GM12892 (cell line): ENCODE data around the gene OR52B6.
"Not testable (repeated sequence)": the region's sequence is repeated elsewhere in the genome, so short reads cannot be mapped to it uniquely, and the experiment has no call there.

ENCODE experiments used
- DNase-seq: peaks from one replicate; pipeline ENCODE4 v3.0.0; 2011; ENCODE audit not compliant: insufficient read length
- FAIRE-seq: peaks from 2 replicates; lab custom pipeline; 2011; peaks lifted over from hg19 to GRCh38; lab: Jason Lieb, UNC
- POLR2A ChIP-seq: IDR thresholded peaks from 2 replicates; pipeline ENCODE4 v1.6.1; 2011; ENCODE audit warnings: low read depth, low read length, control low read depth
- POLR2AphosphoS5 ChIP-seq: IDR thresholded peaks from 2 replicates; pipeline ENCODE4 v1.6.1; 2011; ENCODE audit warnings: low read depth, low read length, control low read depth
- TAF1 ChIP-seq: IDR thresholded peaks from 2 replicates; pipeline ENCODE4 v1.6.1; 2011; ENCODE audit warnings: low read depth, mild to moderate bottlenecking, control low read depth, low read length, borderline replicate concordance

Gene OR52B6

GRCh38 chr11:5596607-5597201 is 16.0 kb downstream of the OR52B6 start, which contains the start of gene TRIM6:
Gene TRIM6, plus strand, starts transcription at chr11:5596637. Its CDS starts 261 bp downstream, at chr11:5596898.
- TF ChIP-seq TAF1 (no peak), POLR2AphosphoS5 (no peak), POLR2A (no peak)
- DNase-seq (no peak), FAIRE-seq (no peak)

DNA sequence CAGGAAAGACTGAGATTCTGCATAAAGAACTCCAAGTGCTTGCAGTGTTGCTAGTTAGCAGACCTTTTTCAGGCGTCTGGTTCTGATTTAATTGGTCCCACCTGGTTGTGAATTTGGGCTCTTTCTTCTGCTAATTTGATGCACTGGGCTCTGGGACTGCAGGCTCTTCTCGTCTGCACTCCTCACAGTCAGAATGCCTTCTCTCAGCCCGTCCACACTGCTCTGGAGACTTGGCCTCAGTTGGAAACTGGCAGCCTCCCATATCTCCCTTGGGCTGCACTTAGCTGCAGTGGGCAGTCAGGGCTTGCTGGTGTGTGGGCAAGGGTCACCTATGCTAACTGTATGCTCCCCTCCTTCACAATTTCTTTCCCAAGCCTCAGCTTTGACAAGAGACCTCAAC is 17.3 kb downstream of the OR52B6 start:
- TF ChIP-seq POLR2AphosphoS5 (no peak), POLR2A (no peak)
- no peak for DNase-seq
- FAIRE-seq: no peak

DNA sequence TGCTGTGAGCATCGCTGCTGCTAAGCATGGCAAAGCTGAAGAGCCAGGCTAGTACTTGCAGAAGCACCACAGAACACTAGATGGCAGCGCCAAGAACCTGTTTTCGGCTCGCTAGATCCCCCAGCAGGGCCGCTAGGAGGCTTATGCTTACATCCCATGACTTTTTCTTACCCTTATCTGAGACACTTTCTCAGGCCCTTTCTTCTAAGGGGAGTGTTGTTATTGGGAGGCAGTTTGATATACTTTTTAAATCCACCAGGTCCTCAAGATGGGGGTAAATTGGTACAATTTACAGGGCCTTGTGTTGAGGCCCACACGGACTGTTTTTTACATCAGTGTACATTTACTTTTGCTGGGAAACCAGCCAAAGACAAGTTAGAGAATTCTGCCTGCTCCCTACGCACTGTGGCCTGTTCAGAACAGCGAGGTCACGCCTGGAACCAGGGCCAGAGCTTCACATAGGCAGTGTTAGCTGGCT is 19.7 kb downstream of the OR52B6 start:
- FAIRE-seq: peak; percentile 90
- DNase-seq: peak; percentile 35
- no peak for TF ChIP-seq TAF1

- FAIRE-seq, DNase-seq: not testable (repeated sequence)
Measured at GRCh38 chr11:5602791-5603190, 22.1 kb downstream of the OR52B6 start.

DNA sequence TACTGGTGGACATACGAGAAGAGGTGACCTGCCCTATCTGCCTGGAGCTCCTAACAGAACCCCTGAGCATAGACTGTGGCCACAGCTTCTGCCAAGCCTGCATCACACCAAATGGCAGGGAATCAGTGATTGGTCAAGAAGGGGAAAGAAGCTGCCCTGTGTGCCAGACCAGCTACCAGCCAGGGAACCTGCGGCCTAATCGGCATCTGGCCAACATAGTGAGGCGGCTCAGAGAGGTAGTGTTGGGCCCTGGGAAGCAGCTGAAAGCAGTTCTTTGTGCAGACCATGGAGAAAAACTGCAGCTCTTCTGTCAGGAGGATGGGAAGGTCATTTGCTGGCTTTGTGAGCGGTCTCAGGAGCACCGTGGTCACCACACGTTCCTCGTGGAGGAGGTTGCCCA is 22.6 kb downstream of the OR52B6 start:
- FAIRE-seq (no peak), DNase-seq (no peak)
- TF ChIP-seq POLR2A: no peak
- TF ChIP-seq TAF1: no peak
- no peak for TF ChIP-seq POLR2AphosphoS5

DNA sequence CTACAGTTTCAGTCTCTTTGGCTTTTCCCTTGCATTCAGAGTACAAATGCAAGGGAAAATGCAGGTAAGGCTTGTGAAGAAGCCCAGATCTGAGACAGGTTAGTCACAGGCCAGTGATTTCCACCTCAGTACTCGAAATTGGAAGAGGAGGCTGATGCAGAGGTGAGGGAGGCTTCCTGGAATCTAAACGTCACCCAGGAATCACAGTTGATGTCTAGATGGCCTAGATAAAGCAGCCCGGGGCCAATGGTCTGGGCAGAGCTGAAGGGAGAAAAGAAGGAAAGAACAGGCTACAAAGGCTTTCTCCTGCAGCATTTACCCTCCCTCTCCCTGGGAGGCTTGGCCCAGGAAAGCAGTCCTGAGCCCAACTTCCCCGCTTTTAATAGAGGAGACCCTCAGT is 24.2 kb downstream of the OR52B6 start:
- no peak for FAIRE-seq
- TF ChIP-seq TAF1 (no peak), POLR2AphosphoS5 (no peak), POLR2A (no peak)
- DNase-seq: no peak

GRCh38 chr11:5605849-5606248 is 25.2 kb downstream of the OR52B6 start:
- DNase-seq (no peak), FAIRE-seq (no peak)
- no peak for TF ChIP-seq POLR2A
- TF ChIP-seq TAF1: no peak
- TF ChIP-seq POLR2AphosphoS5: no peak

GRCh38 chr11:5608808-5609207 is 28.1 kb downstream of the OR52B6 start:
- TF ChIP-seq POLR2AphosphoS5: no peak
- TF ChIP-seq POLR2A: no peak
- no peak for TF ChIP-seq TAF1
- FAIRE-seq: no peak

GRCh38 chr11:5610446-5610845 is 29.8 kb downstream of the OR52B6 start:
- FAIRE-seq (peak; percentile 40), DNase-seq (no peak)
- TF ChIP-seq TAF1 (no peak), POLR2A (no peak), POLR2AphosphoS5 (no peak)

More at GRCh38 chr11:5608808-5609207, 28.1 kb downstream of the OR52B6 start:
- no peak for DNase-seq

GRCh38 chr11:5611627-5612026 is 30.9 kb downstream of the OR52B6 start:
- FAIRE-seq: no peak

DNA sequence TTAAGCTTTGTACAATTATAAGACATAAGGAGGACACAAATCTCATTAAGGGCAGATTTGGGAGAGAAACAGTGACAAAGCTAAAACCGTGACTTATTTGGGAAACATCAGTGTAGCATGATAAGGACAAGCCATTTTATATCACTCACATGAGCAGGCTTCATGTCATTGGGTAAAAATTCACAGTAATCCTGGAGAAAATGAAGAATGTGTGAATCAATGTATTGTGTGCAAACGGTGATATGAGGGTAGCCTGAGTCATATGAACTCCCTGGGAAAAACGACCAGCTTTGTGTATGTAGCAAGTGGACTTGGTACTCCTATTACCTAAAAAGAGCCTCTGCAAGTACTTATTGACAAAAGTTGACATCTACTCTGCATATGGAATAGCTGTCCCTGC is 38.1 kb downstream of the OR52B6 start:
- FAIRE-seq (no peak), DNase-seq (no peak)
- no peak for TF ChIP-seq TAF1
- TF ChIP-seq POLR2A: no peak
- no peak for TF ChIP-seq POLR2AphosphoS5

More at GRCh38 chr11:5611627-5612026, 30.9 kb downstream of the OR52B6 start:
- TF ChIP-seq POLR2AphosphoS5 (no peak), TAF1 (no peak), POLR2A (no peak)
- DNase-seq: no peak

- FAIRE-seq (no peak), DNase-seq (no peak)
- TF ChIP-seq TAF1: no peak
Measured at GRCh38 chr11:5620651-5621521, 40.2 kb downstream of the OR52B6 start.
